Measurements from ENCODE around the gene FAM151A.

FAM151A gene

GRCh38 chr1:54603241-54603640 lies 20.1 kb downstream of the FAM151A start:
- no peak for DNase-seq

- DNase-seq, result no peak
Measured at GRCh38 chr1:54602554-54602953, 20.8 kb downstream of the FAM151A start.

DNA sequence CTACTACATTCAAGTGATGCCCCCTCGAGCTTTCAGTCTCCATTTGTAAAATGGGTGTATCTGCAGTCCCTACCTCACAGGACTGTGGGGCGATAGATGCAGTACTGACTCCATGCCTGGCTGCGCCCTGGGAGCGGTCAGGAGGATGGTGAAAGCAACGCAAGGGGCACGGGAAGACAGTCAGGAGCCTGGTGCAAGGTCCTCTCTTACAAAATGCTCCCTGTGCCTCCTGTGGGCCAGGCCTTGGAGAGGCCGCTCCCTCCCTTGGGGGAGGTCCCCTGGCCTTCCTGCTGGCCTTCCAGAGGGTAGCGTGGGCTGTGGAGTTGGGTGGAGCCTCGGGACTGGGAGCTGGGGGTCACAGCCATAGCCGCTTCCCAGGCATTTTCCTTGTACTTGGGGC lies 21.6 kb downstream of the FAM151A start:
- DNase-seq, result no peak

GRCh38 chr1:54600947-54601721 lies 22.2 kb downstream of the FAM151A start:
- DNase-seq, result no peak

GRCh38 chr1:54599211-54599823 lies 24.0 kb downstream of the FAM151A start:
- DNase-seq, result no peak

DNA sequence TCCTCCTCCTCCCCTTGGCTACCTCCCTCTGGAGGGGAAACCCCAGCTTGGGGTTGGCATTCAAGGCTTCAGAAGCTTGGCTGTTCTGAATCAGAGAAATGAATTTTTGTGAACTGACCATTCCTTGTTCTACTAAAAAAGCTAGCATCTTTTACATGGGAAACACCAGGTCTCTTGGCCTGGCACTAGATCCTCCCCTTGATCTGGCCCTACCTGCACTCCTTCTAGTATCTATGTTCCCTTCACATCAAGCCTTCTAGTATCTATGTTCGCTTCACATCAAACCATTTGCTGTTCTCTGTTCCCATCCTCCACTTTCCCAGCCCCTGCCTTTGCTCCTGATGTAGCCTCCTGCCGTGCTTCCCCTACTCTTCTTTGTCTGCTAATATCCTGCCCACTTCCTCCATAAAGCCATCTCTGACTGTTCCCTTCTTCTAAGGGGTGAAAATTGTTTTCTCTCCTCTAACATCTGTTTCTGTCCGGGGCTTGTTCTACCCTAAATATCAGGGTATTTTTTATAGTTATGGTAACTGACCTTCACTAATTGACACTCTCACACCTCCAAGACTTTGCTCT lies 25.8 kb downstream of the FAM151A start:
- DNase-seq, result no peak

DNA sequence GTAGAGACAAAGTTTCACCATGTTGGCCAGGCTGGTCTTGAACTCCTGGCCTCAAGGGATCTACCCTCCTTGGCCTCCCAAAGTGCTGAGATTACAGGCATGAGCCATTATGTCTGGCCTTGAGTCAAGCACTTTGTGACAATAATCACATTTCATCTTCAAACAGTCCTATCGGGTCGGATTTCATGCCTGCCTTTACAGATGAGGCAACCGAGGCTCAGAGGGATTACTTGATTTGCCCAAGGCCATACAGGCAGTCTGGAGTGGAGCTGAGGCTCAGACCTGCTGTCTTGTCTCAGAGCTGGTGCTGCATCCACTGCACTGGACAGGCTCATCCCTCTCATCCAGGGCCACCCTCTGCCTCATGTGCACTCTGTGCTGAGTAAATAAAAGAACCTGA lies 26.6 kb downstream of the FAM151A start:
- no peak for DNase-seq

- DNase-seq, result no peak
Measured at GRCh38 chr1:54595956-54596498, 27.3 kb downstream of the FAM151A start.

DNA sequence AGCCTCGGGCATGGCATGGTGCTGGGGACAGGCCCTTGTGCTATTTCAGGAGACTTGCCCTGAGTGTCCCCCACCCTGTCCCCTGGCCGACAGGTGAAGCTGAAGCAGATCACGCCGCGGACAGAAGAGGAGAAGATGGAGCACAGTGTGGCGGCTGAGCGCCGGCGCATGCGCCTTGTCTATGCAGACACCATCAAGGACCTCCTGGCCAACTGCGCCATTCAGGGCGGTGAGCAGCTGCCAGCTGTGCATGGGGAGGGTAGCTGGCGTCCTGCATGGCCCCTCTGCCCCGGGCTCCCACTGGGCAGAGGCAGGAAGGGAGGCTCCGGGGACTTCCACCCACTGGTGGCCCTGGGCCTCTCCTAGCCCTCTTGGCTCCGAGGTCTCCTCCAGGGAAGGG lies 28.9 kb downstream of the FAM151A start:
- DNase-seq, result no peak

GRCh38 chr1:54593571-54594160 lies 29.7 kb downstream of the FAM151A start:
- no peak for DNase-seq

DNA sequence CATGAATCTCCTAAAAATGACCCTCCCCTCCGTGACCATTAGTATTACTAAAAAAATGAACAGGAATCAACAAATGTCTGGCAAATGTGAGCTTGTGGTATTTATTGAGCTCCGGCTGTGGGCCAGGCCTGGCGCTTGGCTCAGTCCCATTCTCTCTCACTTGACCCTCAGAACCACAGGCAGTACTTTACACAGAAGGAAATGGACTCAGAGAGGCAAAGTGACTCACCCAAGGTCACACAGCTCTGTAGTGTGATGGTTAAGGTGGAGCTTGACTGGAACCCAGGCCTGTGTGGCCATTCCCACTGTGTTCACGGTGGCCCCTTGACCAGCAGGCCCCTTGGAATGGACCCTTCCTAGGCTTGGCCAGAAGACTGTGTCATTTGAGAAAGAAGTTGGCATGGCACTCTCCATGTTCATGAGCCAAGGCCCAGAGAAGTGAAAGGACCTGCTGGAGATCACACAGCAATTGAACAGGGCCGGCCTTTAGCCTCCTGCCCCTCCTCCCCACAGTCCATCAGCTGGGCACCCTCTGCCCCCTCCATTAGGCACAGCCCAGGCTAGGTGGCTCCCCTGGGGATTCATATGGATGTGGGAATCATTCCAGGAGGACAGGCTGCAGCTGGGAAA lies 32.1 kb downstream of the FAM151A start:
- no peak for DNase-seq

- no peak for DNase-seq
Measured at GRCh38 chr1:54588377-54588776, 34.9 kb downstream of the FAM151A start.

DNA sequence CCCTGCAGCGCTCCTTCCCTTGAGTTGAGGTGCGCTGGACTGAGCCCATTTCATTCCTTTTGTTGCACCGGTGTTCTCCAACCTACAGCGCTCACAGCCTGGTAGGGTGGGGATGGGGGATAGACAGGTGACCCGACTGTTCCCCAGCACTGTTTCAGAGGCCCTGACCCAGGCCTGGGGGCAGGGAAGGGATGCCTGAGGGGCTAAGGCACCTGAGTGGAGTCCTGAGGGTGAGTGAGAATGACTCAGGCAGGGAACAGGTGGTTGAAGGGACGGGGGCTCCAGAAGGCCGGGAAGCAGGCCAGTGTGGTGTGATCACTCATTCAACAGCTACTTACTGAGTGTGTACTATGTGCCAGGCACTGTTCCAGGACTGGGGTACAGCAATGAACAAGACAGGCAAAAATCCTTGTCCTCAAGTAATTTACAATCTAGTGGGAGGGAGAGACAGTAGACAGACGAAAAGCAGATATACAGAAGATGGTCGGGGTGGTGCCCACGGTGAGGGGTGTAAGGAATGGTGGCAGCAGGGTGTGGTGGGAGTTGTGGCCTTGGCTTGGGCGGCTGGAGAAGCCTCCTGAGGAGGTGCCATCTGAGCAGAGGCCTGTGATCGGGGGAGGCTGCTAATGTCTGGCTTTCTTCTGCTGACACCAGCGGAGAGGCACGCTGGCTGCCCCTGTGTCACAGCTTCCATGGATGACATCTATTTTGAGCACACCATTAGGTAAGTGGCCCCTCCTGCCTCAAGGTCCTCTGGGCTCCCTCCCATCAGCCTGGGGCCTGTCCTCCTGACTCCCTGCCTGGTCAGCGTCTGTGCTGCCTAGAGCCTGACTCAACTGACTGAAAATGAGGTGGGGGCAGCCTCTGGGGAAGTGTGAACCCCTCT lies 37.9 kb downstream of the FAM151A start:
- no peak for DNase-seq

GRCh38 chr1:54584575-54584974 lies 38.8 kb downstream of the FAM151A start:
- DNase-seq, result no peak

- DNase-seq, result no peak
Measured at GRCh38 chr1:54583871-54584270, 39.5 kb downstream of the FAM151A start.

GRCh38 chr1:54583307-54583686 lies 40.0 kb downstream of the FAM151A start:
- no peak for DNase-seq

GRCh38 chr1:54582566-54583306 lies 40.6 kb downstream of the FAM151A start:
- DNase-seq, result no peak

DNA sequence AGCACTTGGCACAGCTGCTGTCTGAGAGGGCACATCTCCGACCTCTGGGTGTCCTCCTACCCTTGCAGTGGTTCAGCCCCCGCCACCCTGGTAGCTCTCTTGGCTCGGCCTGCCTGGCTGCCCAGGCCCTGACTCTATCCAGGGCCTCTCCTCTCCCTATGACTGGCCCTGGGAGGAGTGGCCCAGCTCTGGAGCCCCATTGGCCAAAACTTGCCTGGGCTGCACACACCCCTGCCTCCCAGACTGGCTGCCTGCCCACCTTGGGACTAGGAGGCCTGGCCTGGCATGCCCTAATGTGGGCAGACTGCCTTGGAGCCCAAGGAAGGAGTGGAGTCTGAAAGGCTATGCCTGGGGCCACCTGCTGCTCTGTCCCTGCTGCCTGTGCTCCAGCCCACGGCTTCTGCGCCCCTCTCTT lies 41.7 kb downstream of the FAM151A start:
- no peak for DNase-seq

- DNase-seq, result no peak
Measured at GRCh38 chr1:54580856-54581550, 42.3 kb downstream of the FAM151A start.

DNA sequence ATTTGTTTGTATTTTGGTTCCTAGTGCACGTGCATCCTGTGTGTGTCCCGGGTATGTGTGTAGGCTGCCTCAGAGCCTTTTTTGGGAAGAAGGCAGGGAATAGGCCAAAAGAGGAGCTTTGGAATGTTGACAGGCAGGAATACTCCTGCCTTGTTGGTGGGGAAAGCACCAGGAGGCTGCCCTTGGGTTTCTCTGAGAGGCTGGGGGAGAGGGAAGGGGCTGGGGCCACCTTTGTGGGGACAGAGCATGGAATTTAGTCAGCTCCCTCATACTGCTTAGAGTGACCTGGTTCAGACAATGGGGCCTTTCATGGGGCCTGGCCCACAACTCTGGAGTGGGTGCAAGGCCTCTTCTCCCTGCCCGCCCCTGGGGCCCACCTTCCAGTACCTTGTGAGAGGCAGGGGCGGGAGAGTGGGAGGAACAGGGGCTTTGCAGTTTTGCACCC lies 44.0 kb downstream of the FAM151A start:
- no peak for DNase-seq

DNA sequence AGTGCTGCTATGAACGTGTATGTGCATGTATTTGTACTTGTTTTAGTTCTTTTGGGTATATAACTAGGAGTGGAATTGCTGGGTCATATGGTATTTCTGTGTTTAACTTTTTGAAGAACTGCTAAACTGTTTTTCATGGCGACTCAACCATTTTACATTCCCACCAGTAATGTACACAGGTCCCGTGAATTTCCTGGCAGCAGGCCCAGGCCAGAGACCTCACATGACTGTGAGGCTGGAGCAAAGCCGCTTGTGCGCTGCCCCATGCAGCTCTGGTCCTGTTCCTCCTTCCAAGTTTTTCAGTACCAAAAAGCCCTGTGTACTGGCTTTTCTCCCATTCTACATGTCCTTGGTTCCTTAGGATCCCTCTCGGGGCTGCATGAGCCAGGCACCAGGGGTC lies 45.7 kb downstream of the FAM151A start:
- DNase-seq, result no peak
